Measurements from ENCODE around the gene HRK. TPM values are rescaled to one million over a fixed set of nuclear protein-coding genes. Genes with fewer than 3 reads are reported as not detected.
"Not testable (repeated sequence)": the region's sequence is repeated elsewhere in the genome, so short reads cannot be mapped to it uniquely, and the experiment has no call there.

Gene HRK
- total and polyA plus RNA-seq, 8 donors: 0.04 to 0.16 (median 0.10) TPM; not detected in 4

- no peaks in the 10 kb centered on the region for H3K27me3 ChIP-seq
- H3K4me3 ChIP-seq: peak overlapping the region in 2 of 4 donors; percentile 73 to 75
- TF ChIP-seq, protein P1, sequence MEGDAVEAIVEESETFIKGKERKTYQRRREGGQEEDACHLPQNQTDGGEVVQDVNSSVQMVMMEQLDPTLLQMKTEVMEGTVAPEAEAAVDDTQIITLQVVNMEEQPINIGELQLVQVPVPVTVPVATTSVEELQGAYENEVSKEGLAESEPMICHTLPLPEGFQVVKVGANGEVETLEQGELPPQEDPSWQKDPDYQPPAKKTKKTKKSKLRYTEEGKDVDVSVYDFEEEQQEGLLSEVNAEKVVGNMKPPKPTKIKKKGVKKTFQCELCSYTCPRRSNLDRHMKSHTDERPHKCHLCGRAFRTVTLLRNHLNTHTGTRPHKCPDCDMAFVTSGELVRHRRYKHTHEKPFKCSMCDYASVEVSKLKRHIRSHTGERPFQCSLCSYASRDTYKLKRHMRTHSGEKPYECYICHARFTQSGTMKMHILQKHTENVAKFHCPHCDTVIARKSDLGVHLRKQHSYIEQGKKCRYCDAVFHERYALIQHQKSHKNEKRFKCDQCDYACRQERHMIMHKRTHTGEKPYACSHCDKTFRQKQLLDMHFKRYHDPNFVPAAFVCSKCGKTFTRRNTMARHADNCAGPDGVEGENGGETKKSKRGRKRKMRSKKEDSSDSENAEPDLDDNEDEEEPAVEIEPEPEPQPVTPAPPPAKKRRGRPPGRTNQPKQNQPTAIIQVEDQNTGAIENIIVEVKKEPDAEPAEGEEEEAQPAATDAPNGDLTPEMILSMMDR (IDR thresholded peaks at IDR 0.05): no peak
- no peaks in the 10 kb centered on the region for H3K36me3 ChIP-seq
- intact Hi-C loops (cut with DNase I): no loop called here
- WGBS, 2 donors: 82 to 86% methylated on average over 10 of the region's 10 CpGs
- H3K27ac ChIP-seq: peak overlapping the region in 1 of 4 donors; percentile 93
- no peaks in the 10 kb centered on the region for H3K9me3 ChIP-seq
- H3K4me1 ChIP-seq: peaks cover 0 to 3% (median 0%) of the 10 kb centered on the region in 3 donors
- DNase-seq: no peak
- FAIRE-seq: no peak
- ATAC-seq: no peak
Observed at GRCh38 chr12:116820064-116820656, 61.1 kb downstream of the HRK start.

DNA sequence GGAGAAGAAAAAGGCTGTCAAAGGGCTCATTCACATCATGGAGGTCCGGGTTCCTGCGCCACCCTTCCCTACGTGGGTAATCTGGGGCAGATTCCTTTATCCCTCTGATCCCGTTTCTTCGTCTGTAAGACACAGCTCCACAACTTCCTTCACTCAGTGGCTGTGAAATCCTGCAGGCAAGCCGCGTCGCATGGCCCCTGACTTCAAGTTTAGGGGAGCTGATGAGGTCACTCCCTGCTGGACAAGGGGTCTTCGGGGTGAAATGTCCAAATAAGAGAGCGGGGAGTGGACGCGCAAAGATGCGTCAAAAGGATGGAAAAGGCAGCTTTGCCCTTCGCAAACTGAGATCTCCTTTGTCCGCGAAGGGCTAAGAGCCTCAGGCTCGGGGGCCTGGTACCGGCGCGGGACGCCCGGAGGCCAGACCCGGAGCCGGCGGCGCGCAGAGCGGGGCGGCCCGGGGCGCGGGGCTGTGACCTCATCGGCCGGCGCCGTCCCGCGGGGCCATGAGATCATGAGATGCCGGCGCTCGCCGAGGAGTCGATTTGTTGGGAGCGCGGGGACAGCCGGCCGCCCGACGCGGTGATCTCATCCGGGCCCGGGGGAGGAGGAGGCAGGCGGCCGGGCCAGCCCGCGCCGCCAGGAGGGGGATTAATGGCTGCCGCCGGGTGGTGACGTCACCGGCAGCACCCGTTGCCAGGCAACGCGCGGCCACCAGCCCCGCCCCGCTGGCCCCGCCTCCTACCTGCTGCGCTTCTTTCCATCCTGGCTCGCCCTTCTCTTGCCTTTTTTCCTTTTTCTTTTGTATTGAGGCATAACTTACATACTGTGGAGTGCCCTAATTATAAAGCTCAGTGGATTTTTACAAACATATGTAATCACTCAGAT, 62.1 kb downstream of the HRK start:
- no peak for FAIRE-seq
- TF ChIP-seq, protein P1 (IDR thresholded peaks at IDR 0.05): no peak
- H3K27me3 ChIP-seq: no peaks in the 10 kb centered on the region
- peak overlapping the region; percentile 87 to 93 (median 90) for H3K27ac ChIP-seq
- peak; percentile 87 to 97 (median 94) for DNase-seq
- intact Hi-C loops (cut with DNase I): no loop called here
- H3K4me3 ChIP-seq: peak overlapping the region; percentile 56 to 75 (median 70)
- 1 to 2% methylated on average over 57 to 70 of the region's 70 CpGs for WGBS, 2 donors
- H3K4me1 ChIP-seq: peaks cover 0 to 3% (median 0%) of the 10 kb centered on the region in 3 donors
- peak; percentile 95 to 98 (median 98) for ATAC-seq
- no peaks in the 10 kb centered on the region for H3K9me3 ChIP-seq
- H3K36me3 ChIP-seq: no peaks in the 10 kb centered on the region

GRCh38 chr12:116818341-116818856, 62.8 kb downstream of the HRK start:
- Histone ChIP-seq H3K36me3 (no peaks in the 10 kb centered on the region), H3K9me3 (no peaks in the 10 kb centered on the region), H3K4me3 (peak overlapping the region; percentile 56 to 75 (median 70)), H3K4me1 (peaks cover 0 to 3% (median 0%) of the 10 kb centered on the region in 3 donors), H3K27ac (peak overlapping the region in 3 of 4 donors; percentile 87 to 93 (median 89)), H3K27me3 (no peaks in the 10 kb centered on the region)
- peak in 2 of 4 donors; percentile 10 to 29 for ATAC-seq
- intact Hi-C loops (cut with DNase I): no loop called here
- TF ChIP-seq, protein P1 (IDR thresholded peaks at IDR 0.05): no peak
- WGBS, 2 donors: 40 to 41% methylated on average over 11 of the region's 11 CpGs
- DNase-seq: peak in 3 of 6 donors; percentile 16 to 43 (median 18)
- no peak for FAIRE-seq

- intact Hi-C loops (cut with DNase I); H3K27me3 ChIP-seq; H3K27ac ChIP-seq; DNase-seq; ATAC-seq; H3K4me1 ChIP-seq; FAIRE-seq; H3K4me3 ChIP-seq; H3K36me3 ChIP-seq; H3K9me3 ChIP-seq: not testable (repeated sequence)
- WGBS, 2 donors: 74 to 84% methylated on average over 10 of the region's 10 CpGs
Observed at GRCh38 chr12:116814766-116815165, 66.5 kb downstream of the HRK start.

DNA sequence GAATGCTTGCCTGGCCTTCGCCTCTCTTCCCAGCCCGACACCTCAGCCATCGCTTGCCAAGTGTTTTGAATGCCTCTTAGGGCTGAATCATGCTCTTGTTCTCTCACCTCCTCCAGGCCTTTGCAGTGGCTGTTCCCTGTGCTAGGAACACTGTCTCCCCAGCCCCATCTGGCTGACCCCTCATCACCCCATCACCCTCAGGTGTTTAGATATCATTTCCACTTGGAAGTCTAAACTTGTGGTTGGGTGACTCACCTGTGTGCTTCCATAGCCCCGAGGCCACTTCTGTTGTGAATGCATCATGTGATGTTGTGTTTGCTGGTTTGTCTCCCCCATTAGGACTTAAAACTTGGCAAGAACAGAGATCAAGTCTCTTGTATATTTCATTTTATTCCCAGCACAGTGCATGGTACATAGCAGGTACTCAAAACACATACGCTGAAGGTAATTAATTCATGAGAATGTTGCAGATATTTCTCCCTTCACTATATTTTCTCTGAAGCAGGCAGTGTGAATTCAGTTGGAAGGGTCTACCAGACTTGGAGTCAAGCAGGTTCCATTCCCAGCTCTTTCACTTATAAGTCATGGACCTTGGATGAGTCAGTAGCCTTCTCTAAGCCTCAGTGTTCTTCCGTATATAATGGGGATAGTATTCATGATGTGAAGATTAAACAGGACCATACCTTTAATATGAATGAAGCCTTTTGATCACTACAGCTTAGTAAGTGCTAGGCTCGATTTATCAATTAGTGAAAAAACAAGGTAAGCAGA, 67.8 kb downstream of the HRK start:
- intact Hi-C loops (cut with DNase I): no loop called here
- DNase-seq: no peak

More for the DNA sequence above, 67.8 kb downstream of the HRK start:
- TF ChIP-seq, protein P1 (IDR thresholded peaks at IDR 0.05): no peak
- Histone ChIP-seq H3K9me3 (no peaks in the 10 kb centered on the region), H3K36me3 (no peaks in the 10 kb centered on the region), H3K27ac (no peak overlapping the region), H3K4me1 (peaks cover 0 to 3% (median 0%) of the 10 kb centered on the region in 3 donors), H3K27me3 (no peaks in the 10 kb centered on the region), H3K4me3 (no peak overlapping the region)
- no peak for FAIRE-seq
- WGBS, 2 donors: 75 to 79% methylated on average over 7 of the region's 7 CpGs
- ATAC-seq: no peak
